Right lobe of liver (tissue), 6 donors: ENCODE data around the gene RAB12. TPM values are rescaled to one million over a fixed set of nuclear protein-coding genes. Genes with fewer than 3 reads are reported as not detected.
"Not testable (repeated sequence)": the region's sequence is repeated elsewhere in the genome, so short reads cannot be mapped to it uniquely, and the experiment has no call there.

Experiments
- ATAC-seq, 4 donors: fragments of 200-7000 bp; cut with Tn5 transposase; one replicate each; pipeline ENCODE4 v1.9.1; 2020; ENCODE audit warnings: mild to moderate bottlenecking in 4 of 4, moderate library complexity in 4 of 4
- DNase-seq, 3 donors: peaks; one replicate each; pipeline ENCODE4 v3.0.0-alpha.2; 2020
- H3K27ac ChIP-seq, 3 donors: fragments of 200-600 bp; one replicate each; pipeline ENCODE4 v1.8.0; 2022
- H3K27me3 ChIP-seq, 2 donors: fragments of 200-600 bp; one replicate each; pipeline ENCODE4 v1.8.0; 2022
- H3K36me3 ChIP-seq, 4 donors: fragments of 200-600 bp; sonication (generic) in 1 of 4; one replicate each; pipeline versions ENCODE4 v1.5.1 to v1.8.0; 2017 to 2022; ENCODE audit warnings: control low read depth in 1 of 4
- H3K4me1 ChIP-seq, 4 donors: fragments of 200-600 bp; sonication (generic) in 1 of 4; one replicate each; pipeline versions ENCODE4 v1.5.1 to v1.8.0; 2017 to 2022; ENCODE audit warnings: control low read depth in 1 of 4
- H3K4me3 ChIP-seq, 3 donors: fragments of 200-600 bp; one replicate each; pipeline ENCODE4 v1.8.0; 2022
- H3K9me3 ChIP-seq, 4 donors: fragments of 200-600 bp; sonication (generic) in 1 of 4; one replicate each; pipeline versions ENCODE4 v1.5.1 to v1.8.0; 2017 to 2022; ENCODE audit warnings: control low read depth in 1 of 4
- POLR2A ChIP-seq: fragments of 450-650 bp; IDR thresholded peaks from one replicate; pipeline ENCODE4 v1.6.1; 2017; ENCODE audit warnings: antibody characterized with exemption, mild to moderate bottlenecking
- WGBS: methylation state at CpG from one replicate; pipeline ENCODE4 v1.1.6; 2018; ENCODE audit warnings: low coverage, low lambda C conversion rate; ENCODE audit not compliant: insufficient coverage; ENCODE audit errors: missing lambda C conversion rate; 5-methylcytosine and 5-hydroxymethylcytosine counted together
- intact Hi-C, 2 donors: fragments of 100-400 bp; cut with DNase I; formaldehyde crosslinking; loops; one replicate each; pipeline versions ENCODE4 v1.11.2 to v1.14.1; 2022
- total RNA-seq, 6 experiments: library from RNA; depleted of rRNA in 2 of 6; stranded (reverse); fragments of >200 nt in 2 of 6; fragmentation: NEBNext Ultra II Directional in 3 of 6; extraction: Animal tissue kit (Norgen Biotek cat#: 25700) in 3 of 6; gene quantifications; one replicate each; pipeline versions ENCODE4 v1.1.0 to v1.2.4, GENCODE V29; 2016 to 2023
- TF ChIP-seq, protein P1 (sequence below), 4 donors: fragments of 200-600 bp in 3 of 4; fragments of 450-650 bp in 1 of 4; IDR thresholded peaks; one replicate each; pipeline versions ENCODE4 v1.5.1 to v1.8.0; 2016 to 2022; ENCODE audit warnings: antibody characterized with exemption in 4 of 4, mild to moderate bottlenecking in 2 of 4
- donor health status: DM: no; HTN: yes; CAD: no.
- donor health status: DM: no; HTN: no; CAD: no.
- donor health status: DM: no; HTN: no; CAD: no.
- donor health status: DM: no; HTN: yes; CAD: no.
- donor health status: DM: no; HTN: yes; CAD: no.

RAB12 gene
- total RNA-seq, 6 experiments from 2014 or later: 16.5 to 26.5 (median 22.6) TPM

DNA sequence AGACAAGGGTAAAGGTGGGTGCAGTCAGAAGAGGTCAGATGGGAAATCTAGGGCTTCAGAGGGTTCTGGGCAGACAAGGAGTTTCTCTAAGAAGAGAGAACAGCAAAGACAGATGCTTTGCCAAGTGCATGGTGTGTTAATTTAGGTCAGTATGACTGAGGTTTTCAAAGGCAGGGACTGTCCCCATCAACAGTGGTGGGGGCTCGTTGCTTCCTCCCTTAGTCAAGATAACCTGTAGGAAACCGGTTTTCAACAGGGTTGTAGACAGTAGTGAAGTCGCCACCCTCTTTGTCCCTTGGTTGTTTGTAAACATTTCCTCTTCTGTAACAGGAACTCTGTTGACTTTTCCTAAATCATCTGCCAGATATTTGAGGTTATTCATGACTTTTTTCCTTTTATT, 11.6 kb downstream of the RAB12 start:
- H3K4me3 ChIP-seq: no peak overlapping the region
- intact Hi-C loops: no loop called here
- peaks cover 0 to 25% (median 12%) of the 10 kb centered on the region in 4 donors for H3K4me1 ChIP-seq
- no peaks in the 10 kb centered on the region for H3K27me3 ChIP-seq
- no peak for DNase-seq
- H3K27ac ChIP-seq: no peak overlapping the region
- TF ChIP-seq, protein P1, sequence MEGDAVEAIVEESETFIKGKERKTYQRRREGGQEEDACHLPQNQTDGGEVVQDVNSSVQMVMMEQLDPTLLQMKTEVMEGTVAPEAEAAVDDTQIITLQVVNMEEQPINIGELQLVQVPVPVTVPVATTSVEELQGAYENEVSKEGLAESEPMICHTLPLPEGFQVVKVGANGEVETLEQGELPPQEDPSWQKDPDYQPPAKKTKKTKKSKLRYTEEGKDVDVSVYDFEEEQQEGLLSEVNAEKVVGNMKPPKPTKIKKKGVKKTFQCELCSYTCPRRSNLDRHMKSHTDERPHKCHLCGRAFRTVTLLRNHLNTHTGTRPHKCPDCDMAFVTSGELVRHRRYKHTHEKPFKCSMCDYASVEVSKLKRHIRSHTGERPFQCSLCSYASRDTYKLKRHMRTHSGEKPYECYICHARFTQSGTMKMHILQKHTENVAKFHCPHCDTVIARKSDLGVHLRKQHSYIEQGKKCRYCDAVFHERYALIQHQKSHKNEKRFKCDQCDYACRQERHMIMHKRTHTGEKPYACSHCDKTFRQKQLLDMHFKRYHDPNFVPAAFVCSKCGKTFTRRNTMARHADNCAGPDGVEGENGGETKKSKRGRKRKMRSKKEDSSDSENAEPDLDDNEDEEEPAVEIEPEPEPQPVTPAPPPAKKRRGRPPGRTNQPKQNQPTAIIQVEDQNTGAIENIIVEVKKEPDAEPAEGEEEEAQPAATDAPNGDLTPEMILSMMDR (IDR thresholded peaks at IDR 0.05): no peak
- TF ChIP-seq POLR2A: no peak
- peak; percentile 42 to 72 (median 55) for ATAC-seq
- H3K36me3 ChIP-seq: peaks cover 0 to 5% (median 2%) of the 10 kb centered on the region in 4 donors
- no peaks in the 10 kb centered on the region for H3K9me3 ChIP-seq
- 27% methylated on average over 3 of the region's 3 CpGs for WGBS

DNA sequence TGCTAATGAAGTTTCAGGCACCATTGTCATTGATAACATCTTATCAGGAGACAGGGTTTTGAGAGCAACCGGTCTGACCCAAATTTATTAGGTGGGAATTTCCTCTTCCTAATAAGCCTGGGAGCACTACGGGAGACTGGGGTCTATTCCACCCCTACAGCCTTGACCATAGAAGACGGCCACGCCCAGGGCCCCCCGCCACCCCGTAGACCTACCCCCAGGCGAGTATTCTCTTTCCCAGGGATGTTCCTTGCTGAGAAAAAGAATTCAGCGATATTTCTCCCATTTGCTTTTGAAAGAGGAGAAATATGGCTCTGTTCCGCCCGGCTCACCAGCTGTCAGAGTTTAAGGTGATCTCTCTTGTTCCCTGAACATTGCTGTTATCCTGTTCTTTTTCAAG, 13.4 kb downstream of the RAB12 start:
- H3K4me3 ChIP-seq, H3K27me3 ChIP-seq, ATAC-seq, intact Hi-C loops, H3K9me3 ChIP-seq, H3K27ac ChIP-seq, DNase-seq: not testable (repeated sequence)
- Histone ChIP-seq H3K4me1 (peaks cover 0 to 25% (median 12%) of the 10 kb centered on the region in 4 donors), H3K36me3 (peaks cover 0 to 14% (median 4%) of the 10 kb centered on the region in 4 donors)
- WGBS: 96% methylated on average over 10 of the region's 10 CpGs

DNA sequence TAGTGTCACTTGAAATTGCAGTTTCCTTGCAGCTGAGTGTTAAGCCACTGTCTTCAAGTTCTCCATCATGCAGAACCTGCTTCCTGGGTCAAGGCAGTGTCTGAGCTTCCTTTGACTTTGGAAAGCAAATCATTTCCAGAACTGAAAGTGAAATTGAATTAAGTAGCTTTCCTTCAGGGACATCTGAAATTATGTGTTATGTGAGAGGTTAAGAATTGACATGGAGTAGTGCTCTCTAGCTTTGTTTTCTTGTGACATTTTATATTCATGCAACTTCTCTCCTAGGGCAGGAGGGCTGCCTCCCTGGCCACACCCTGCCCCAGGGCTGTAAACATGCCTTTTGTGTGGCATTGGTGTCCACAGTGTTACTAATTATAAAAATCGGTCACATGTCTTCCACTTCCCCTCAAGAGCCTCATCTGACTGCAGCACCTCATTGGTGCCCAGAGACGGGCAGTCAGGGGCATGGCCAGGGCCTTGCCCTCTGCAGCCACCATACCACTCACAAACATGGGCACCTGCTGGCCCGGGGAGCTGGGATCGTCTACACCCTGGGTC, 14.4 kb downstream of the RAB12 start:
- TF ChIP-seq, protein P1 (IDR thresholded peaks at IDR 0.05): no peak
- TF ChIP-seq POLR2A: no peak
- no peaks in the 10 kb centered on the region for H3K9me3 ChIP-seq
- peak; percentile 50 to 72 (median 64) for ATAC-seq
- no peaks in the 10 kb centered on the region for H3K27me3 ChIP-seq
- no peak overlapping the region for H3K4me3 ChIP-seq
- intact Hi-C loops: no loop called here
- peak in 1 of 3 donors; percentile 25 for DNase-seq
- H3K36me3 ChIP-seq: peaks cover 0 to 14% (median 4%) of the 10 kb centered on the region in 4 donors
- 33% methylated on average over 2 of the region's 4 CpGs for WGBS
- peaks cover 0 to 24% (median 11%) of the 10 kb centered on the region in 4 donors for H3K4me1 ChIP-seq
- peak overlapping the region in 2 of 3 donors; percentile 24 to 44 for H3K27ac ChIP-seq

DNA sequence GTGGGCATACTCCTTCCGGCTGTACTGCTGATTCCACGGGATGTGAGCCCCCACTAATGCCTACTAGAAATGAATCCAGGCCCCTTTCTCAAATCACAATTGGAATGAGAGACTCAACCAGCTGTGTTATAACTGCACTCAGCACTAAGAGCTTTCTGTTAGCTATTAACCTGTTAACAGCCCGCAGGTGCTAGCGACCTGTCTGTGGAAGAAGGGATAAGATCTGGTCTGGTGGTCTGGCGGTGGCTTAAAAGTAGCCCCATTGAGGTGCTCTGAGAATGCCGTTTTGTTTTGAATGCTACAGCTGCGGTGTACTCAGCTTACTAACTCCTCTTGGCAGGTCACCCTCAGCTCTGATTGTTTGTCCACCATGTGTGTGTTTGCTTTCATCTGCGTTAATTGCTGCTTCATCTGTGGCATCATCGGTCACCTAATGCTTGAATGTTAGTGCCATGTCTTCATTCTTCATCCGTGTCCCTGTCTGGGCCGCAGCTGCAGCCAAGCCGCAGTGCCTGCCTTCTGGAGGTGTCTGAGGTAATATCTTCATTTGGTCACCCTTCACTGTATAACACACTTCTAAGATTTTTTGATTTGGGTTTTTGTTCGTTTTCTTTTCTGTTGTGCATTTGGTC, 16.3 kb downstream of the RAB12 start:
- Histone ChIP-seq H3K27ac (no peak overlapping the region), H3K36me3 (peaks cover 0 to 14% (median 4%) of the 10 kb centered on the region in 4 donors), H3K4me3 (no peak overlapping the region), H3K9me3 (no peaks in the 10 kb centered on the region), H3K4me1 (peaks cover 0 to 14% (median 4%) of the 10 kb centered on the region in 4 donors), H3K27me3 (no peaks in the 10 kb centered on the region)
- no peak for ATAC-seq
- DNase-seq: no peak
- no peak for TF ChIP-seq POLR2A
- TF ChIP-seq, protein P1 (IDR thresholded peaks at IDR 0.05): no peak
- 79% methylated on average over 10 of the region's 13 CpGs for WGBS
- intact Hi-C loops: no loop called here

DNA sequence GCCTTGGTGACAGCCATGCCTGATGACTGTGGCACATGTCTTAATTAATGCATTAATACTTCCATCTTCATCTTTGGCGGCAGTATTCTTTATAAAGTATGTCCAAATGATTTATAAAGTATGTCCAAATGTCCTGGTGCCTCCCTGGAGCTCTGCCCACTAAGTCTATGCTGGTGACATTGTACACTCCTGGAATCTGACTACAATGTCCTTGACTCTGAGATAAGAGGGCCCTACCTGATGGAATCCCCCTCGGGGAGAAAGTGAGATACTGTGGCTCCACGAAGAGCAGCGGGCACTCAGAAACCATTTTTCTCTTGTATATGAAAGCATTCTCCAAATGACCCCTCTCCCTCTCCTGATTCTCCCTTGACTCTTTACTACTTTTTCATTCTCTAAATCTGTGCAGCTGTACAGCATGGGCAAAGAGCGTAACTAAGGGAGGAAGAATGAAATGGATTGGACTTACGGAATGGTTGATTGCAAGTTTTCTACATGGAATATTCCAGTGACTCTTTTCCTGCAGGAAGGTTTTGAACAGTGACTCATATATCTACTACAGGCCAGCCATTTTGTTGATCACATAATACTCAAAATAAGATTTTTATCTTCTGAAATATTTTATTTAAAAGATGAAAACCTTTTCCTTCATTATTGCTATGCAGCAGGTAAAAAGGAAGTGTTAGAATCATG, 17.3 kb downstream of the RAB12 start:
- peaks cover 0 to 14% (median 4%) of the 10 kb centered on the region in 4 donors for H3K36me3 ChIP-seq
- no peak for TF ChIP-seq POLR2A
- TF ChIP-seq, protein P1 (IDR thresholded peaks at IDR 0.05): no peak
- no peak overlapping the region for H3K27ac ChIP-seq
- DNase-seq (no peak), ATAC-seq (no peak)
- H3K4me1 ChIP-seq: peaks cover 0 to 7% (median 0%) of the 10 kb centered on the region in 4 donors
- intact Hi-C loops: no loop called here
- no peaks in the 10 kb centered on the region for H3K27me3 ChIP-seq
- no peak overlapping the region for H3K4me3 ChIP-seq
- H3K9me3 ChIP-seq: no peaks in the 10 kb centered on the region
- WGBS: 79% methylated on average over 4 of the region's 6 CpGs
